GM12872 (cell line): ENCODE results near the gene ZNF497.

Experiments
- CTCF ChIP-seq: IDR thresholded peaks from 3 replicates; pipeline ENCODE4 v1.5.1; 2011; ENCODE audit warnings: low read depth, mild to moderate bottlenecking, low read length, moderate library complexity; ENCODE audit not compliant: insufficient read depth

Gene ZNF497

GRCh38 chr19:58355215-58355796, 7.2 kb downstream of the ZNF497 start:
- no peak for TF ChIP-seq CTCF

GRCh38 chr19:58354478-58355030, 8.0 kb downstream of the ZNF497 start:
- no peak for TF ChIP-seq CTCF

- no peak for TF ChIP-seq CTCF
These were observed 8.7 kb downstream of the ZNF497 start for GRCh38 chr19:58353717-58354477.

GRCh38 chr19:58352760-58353671, 9.5 kb downstream of the ZNF497 start, which contains the start of gene A1BG:
TSS of gene A1BG (minus strand) at chr19:58353492. CDS start at chr19:58353437, 55 bp downstream.
- TF ChIP-seq CTCF, result no peak

GRCh38 chr19:58351990-58352755, 10.4 kb downstream of the ZNF497 start:
- no peak for TF ChIP-seq CTCF

- TF ChIP-seq CTCF, result no peak
These were observed 11.0 kb downstream of the ZNF497 start for GRCh38 chr19:58351558-58351878.
